ENCODE results near the gene MCEMP1. TPM values are rescaled to one million over a fixed set of nuclear protein-coding genes. Genes with fewer than 3 reads are reported as not detected.

MCEMP1 gene
- total RNA-seq, 1 experiment from 2014 or later, result not detected

- Histone ChIP-seq H3K27ac (ENCODE audit: low read length) (no peak overlapping the region), H3K4me1 (ENCODE audit: control insufficient read depth, insufficient read depth, low read length) (no peaks in the 10 kb centered on the region), H3K4me3 (ENCODE audit: low read depth in 2 of 2, low read length in 2 of 2) (no peak overlapping the region), H3K27me3 (ENCODE audit: control insufficient read depth, insufficient read depth, low read length) (no peaks in the 10 kb centered on the region), H3K9me3 (ENCODE audit: control insufficient read depth, insufficient read depth, low read depth, low read length) (no peaks in the 10 kb centered on the region), H3K36me3 (ENCODE audit: control insufficient read depth, insufficient read depth, low read length) (no peaks in the 10 kb centered on the region)
- TF ChIP-seq POLR2AphosphoS5 (IDR thresholded peaks at IDR 0.05; ENCODE audit: low read depth, low read length), result no peak
- TF ChIP-seq CTCF (IDR thresholded peaks at IDR 0.05), result no peak
- TF ChIP-seq REST (IDR thresholded peaks at IDR 0.05; ENCODE audit: insufficient read depth in 1 of 2, low read depth in 2 of 2, low read length in 1 of 2), result no peak
- no peak for TF ChIP-seq TCF7L2 (IDR thresholded peaks at IDR 0.05; ENCODE audit: low read depth, low read length)
- no peak for TF ChIP-seq SIN3A (IDR thresholded peaks at IDR 0.05; ENCODE audit: borderline replicate concordance, insufficient read depth, low read depth, low read length)
- ChIA-PET POLR2A (no interaction called here), CTCF (interaction anchor here (0.6 kb wide), 1 partner anchor 348 kb away, joined by 7 read pairs; no protein-coding TSS in a partner anchor)
- intact Hi-C loops (cut with micrococcal nuclease; ENCODE audit: unreplicated experiment), result no loop called here
- in situ Hi-C loops (cut with HindIII; ENCODE audit: low pct_unique_long_range_greater_than_20kb, low sequenced_read_pairs), result no loop called here
- no TSS peak for BruUV-seq (replicated peaks)
- ATAC-seq, result no peak
- no peak for DNase-seq (ENCODE audit: low read depth, low spot score)
These were observed 4.4 kb upstream of the MCEMP1 start for GRCh38 chr19:7672522-7672921.

GRCh38 chr19:7674010-7675005 is 2.6 kb upstream of the MCEMP1 start:
- ATAC-seq (peak; percentile 77), DNase-seq (ENCODE audit: low read depth, low spot score) (no peak)
- intact Hi-C loops (cut with micrococcal nuclease; ENCODE audit: unreplicated experiment) (no loop called here), in situ Hi-C loops (cut with HindIII; ENCODE audit: low pct_unique_long_range_greater_than_20kb, low sequenced_read_pairs) (no loop called here)
- Histone ChIP-seq H3K9me3 (ENCODE audit: control insufficient read depth, insufficient read depth, low read depth, low read length) (no peaks in the 10 kb centered on the region), H3K4me1 (ENCODE audit: control insufficient read depth, insufficient read depth, low read length) (no peaks in the 10 kb centered on the region; the same call in 1 of the 2 replicates), H3K27me3 (ENCODE audit: control insufficient read depth, insufficient read depth, low read length) (no peaks in the 10 kb centered on the region), H3K27ac (ENCODE audit: low read length) (no peak overlapping the region), H3K4me3 (ENCODE audit: low read depth in 2 of 2, low read length in 2 of 2) (no peak overlapping the region), H3K36me3 (ENCODE audit: control insufficient read depth, insufficient read depth, low read length) (no peaks in the 10 kb centered on the region)
- ChIA-PET CTCF (no interaction called here), POLR2A (interaction anchor here (0.7 to 0.8 kb wide), 2 partner anchors 104 to 770 kb away, joined by 5 to 9 read pairs; no protein-coding TSS in a partner anchor)
- TF ChIP-seq POLR2AphosphoS5 (IDR thresholded peaks at IDR 0.05; ENCODE audit: low read depth, low read length), result no peak
- TF ChIP-seq TCF7L2 (IDR thresholded peaks at IDR 0.05; ENCODE audit: low read depth, low read length), result no peak
- no peak for TF ChIP-seq CTCF (IDR thresholded peaks at IDR 0.05)
- no peak for TF ChIP-seq SIN3A (IDR thresholded peaks at IDR 0.05; ENCODE audit: borderline replicate concordance, insufficient read depth, low read depth, low read length)
- no peak for TF ChIP-seq REST (IDR thresholded peaks at IDR 0.05; ENCODE audit: insufficient read depth in 1 of 2, low read depth in 2 of 2, low read length in 1 of 2)
- no TSS peak for BruUV-seq (replicated peaks)
